ENCODE data around the gene EYS. TPM values are rescaled to one million over a fixed set of nuclear protein-coding genes. Genes with fewer than 3 reads are reported as not detected.

EYS gene
- total RNA-seq, 4 donors from 2014 or later: under 0.01 TPM; not detected in 3

GRCh38 chr6:63750400-63750799 is 1956.6 kb downstream of the EYS start:
- intact Hi-C loops (cut with DNase I): no loop called here
- Histone ChIP-seq H3K4me1 (no peaks in the 10 kb centered on the region), H3K27me3 (no peaks in the 10 kb centered on the region), H3K4me3 (no peak overlapping the region), H3K9me3 (no peaks in the 10 kb centered on the region), H3K36me3 (peaks cover 0 to 5% (median 0%) of the 10 kb centered on the region in 4 donors), H3K27ac (replicated peaks in 1 of 4) (no peak overlapping the region)
- WGBS: 95% methylated on average over 2 of the region's 2 CpGs
- TF ChIP-seq CTCF (IDR thresholded peaks at IDR 0.05) (no peak), POLR2A (IDR thresholded peaks at IDR 0.05; ENCODE audit: low read depth) (no peak), EP300 (IDR thresholded peaks at IDR 0.05) (no peak), POLR2AphosphoS5 (IDR thresholded peaks at IDR 0.05) (no peak)
- DNase-seq (ENCODE audit: extremely low spot score): no peak

DNA sequence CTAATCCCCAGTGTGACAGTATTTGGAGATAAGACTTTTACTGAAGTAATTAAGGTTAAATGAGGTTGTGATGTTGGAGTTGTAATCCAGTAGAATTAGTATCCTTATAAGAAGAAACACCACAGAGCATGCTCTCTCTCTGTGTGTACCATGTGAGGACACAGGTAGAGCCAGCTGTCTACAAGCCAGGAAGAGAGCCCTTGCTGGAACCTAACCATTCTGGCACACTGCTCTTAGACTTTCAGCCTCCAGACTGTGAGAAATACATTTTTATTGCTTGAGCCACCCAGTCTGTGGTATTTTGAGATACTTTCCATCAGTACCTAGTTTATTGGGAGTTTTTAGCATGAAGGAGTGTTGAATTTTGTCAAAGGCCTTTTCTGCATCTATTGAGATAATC is 1961.2 kb downstream of the EYS start:
- Histone ChIP-seq H3K36me3 (peaks cover 0 to 5% (median 0%) of the 10 kb centered on the region in 4 donors), H3K4me1 (peaks cover 0 to 6% (median under 1%) of the 10 kb centered on the region in 4 donors), H3K9me3 (no peaks in the 10 kb centered on the region), H3K27ac (replicated peaks in 1 of 4) (no peak overlapping the region), H3K27me3 (no peaks in the 10 kb centered on the region), H3K4me3 (no peak overlapping the region)
- intact Hi-C loops (cut with DNase I): no loop called here
- no peak for TF ChIP-seq POLR2A (IDR thresholded peaks at IDR 0.05; ENCODE audit: low read depth)
- TF ChIP-seq CTCF (IDR thresholded peaks at IDR 0.05): no peak
- TF ChIP-seq EP300 (IDR thresholded peaks at IDR 0.05): no peak
- no peak for TF ChIP-seq POLR2AphosphoS5 (IDR thresholded peaks at IDR 0.05)
- no peak for DNase-seq (ENCODE audit: extremely low spot score)

GRCh38 chr6:63744810-63745209 is 1962.2 kb downstream of the EYS start:
- Histone ChIP-seq H3K4me1 (peaks cover 0 to 9% (median 4%) of the 10 kb centered on the region in 4 donors), H3K4me3 (no peak overlapping the region), H3K36me3 (peaks cover 0 to 3% (median 0%) of the 10 kb centered on the region in 4 donors), H3K27me3 (no peaks in the 10 kb centered on the region), H3K27ac (replicated peaks in 1 of 4) (no peak overlapping the region), H3K9me3 (no peaks in the 10 kb centered on the region)
- DNase-seq (ENCODE audit: extremely low spot score): no peak
- 92% methylated on average over 4 of the region's 4 CpGs for WGBS
- no peak for TF ChIP-seq POLR2A (IDR thresholded peaks at IDR 0.05; ENCODE audit: low read depth)
- TF ChIP-seq POLR2AphosphoS5 (IDR thresholded peaks at IDR 0.05): no peak
- no peak for TF ChIP-seq CTCF (IDR thresholded peaks at IDR 0.05)
- TF ChIP-seq EP300 (IDR thresholded peaks at IDR 0.05): no peak
- intact Hi-C loops (cut with DNase I): no loop called here

- intact Hi-C loops (cut with DNase I): no loop called here
- H3K4me1 ChIP-seq: peaks cover 0 to 9% (median 4%) of the 10 kb centered on the region in 4 donors
- H3K9me3 ChIP-seq: no peaks in the 10 kb centered on the region
Measured at GRCh38 chr6:63743691-63744090, 1963.3 kb downstream of the EYS start.

DNA sequence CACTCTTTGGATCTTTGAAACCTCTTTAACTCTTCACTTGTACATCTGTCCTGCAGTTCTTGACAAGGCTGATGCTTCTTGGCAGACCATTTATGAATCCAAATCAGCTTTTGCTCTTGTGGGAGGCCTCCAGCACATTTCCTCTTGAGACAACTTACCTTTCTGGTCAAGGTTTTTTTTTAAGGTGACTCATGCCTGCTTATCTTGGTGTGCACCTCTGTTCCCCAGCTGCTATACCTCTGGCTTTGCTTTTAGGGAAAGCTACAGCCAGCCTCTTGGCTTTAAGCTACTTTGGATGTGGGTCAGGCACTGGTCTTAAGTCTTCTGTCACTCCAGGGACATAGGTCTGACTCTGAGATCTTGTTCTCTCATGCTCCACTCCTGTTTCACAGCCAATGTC is 1965.0 kb downstream of the EYS start:
- H3K4me3 ChIP-seq: no peak overlapping the region
- intact Hi-C loops (cut with DNase I): no loop called here
- TF ChIP-seq EP300 (IDR thresholded peaks at IDR 0.05) (no peak), CTCF (IDR thresholded peaks at IDR 0.05) (no peak)
- no peaks in the 10 kb centered on the region for H3K27me3 ChIP-seq
- H3K27ac ChIP-seq (replicated peaks in 1 of 4): no peak overlapping the region
- H3K4me1 ChIP-seq: peaks cover 0 to 9% (median 4%) of the 10 kb centered on the region in 4 donors
- no peaks in the 10 kb centered on the region for H3K36me3 ChIP-seq
- DNase-seq (ENCODE audit: extremely low spot score): no peak
- H3K9me3 ChIP-seq: no peaks in the 10 kb centered on the region

More at GRCh38 chr6:63743691-63744090, 1963.3 kb downstream of the EYS start:
- H3K4me3 ChIP-seq: no peak overlapping the region
- no peak overlapping the region for H3K27ac ChIP-seq (replicated peaks in 1 of 4)
- DNase-seq (ENCODE audit: extremely low spot score): no peak
- TF ChIP-seq POLR2A (IDR thresholded peaks at IDR 0.05; ENCODE audit: low read depth): no peak
- H3K27me3 ChIP-seq: no peaks in the 10 kb centered on the region
- H3K36me3 ChIP-seq: no peaks in the 10 kb centered on the region
